Effector memory CD4-positive, alpha-beta T cell (primary cell): Measurements from ENCODE around the gene CPSF7.
A peak's percentile ranks its signal among the peaks of the same experiment; 100 is the strongest.
"Not testable (repeated sequence)": the region's sequence is repeated elsewhere in the genome, so short reads cannot be mapped to it uniquely, and the experiment has no call there.

Source experiments
- DNase-seq, 3 donors: peaks; one replicate each; pipeline ENCODE4 v3.0.0-alpha.2; 2020
- H3K27ac ChIP-seq: 2 replicates; pipeline ENCODE4 v1.7.0; 2013; ENCODE audit warnings: mild to moderate bottlenecking, low read length, moderate library complexity; ENCODE audit not compliant: insufficient read depth, poor library complexity, severe bottlenecking
- H3K27me3 ChIP-seq: replicated peaks from 2 replicates; pipeline ENCODE4 v1.7.0; 2013; ENCODE audit warnings: mild to moderate bottlenecking, low read length; ENCODE audit not compliant: insufficient read depth, control insufficient read depth, poor library complexity, severe bottlenecking
- H3K36me3 ChIP-seq: 2 replicates; pipeline ENCODE4 v1.7.0; 2013; ENCODE audit warnings: mild to moderate bottlenecking, low read length, moderate library complexity; ENCODE audit not compliant: control insufficient read depth, insufficient read depth
- H3K4me1 ChIP-seq: 2 replicates; pipeline ENCODE4 v1.7.0; 2013; ENCODE audit warnings: low read length, mild to moderate bottlenecking; ENCODE audit not compliant: control insufficient read depth, insufficient read depth, poor library complexity, severe bottlenecking
- H3K4me3 ChIP-seq: 2 replicates; pipeline ENCODE4 v1.7.0; 2013; ENCODE audit warnings: low read length, low read depth, mild to moderate bottlenecking; ENCODE audit not compliant: insufficient read depth, poor library complexity, severe bottlenecking
- H3K9me3 ChIP-seq: 2 replicates; pipeline ENCODE4 v1.7.0; 2013; ENCODE audit warnings: mild to moderate bottlenecking, low read length, moderate library complexity; ENCODE audit not compliant: control insufficient read depth

CPSF7 gene

DNA sequence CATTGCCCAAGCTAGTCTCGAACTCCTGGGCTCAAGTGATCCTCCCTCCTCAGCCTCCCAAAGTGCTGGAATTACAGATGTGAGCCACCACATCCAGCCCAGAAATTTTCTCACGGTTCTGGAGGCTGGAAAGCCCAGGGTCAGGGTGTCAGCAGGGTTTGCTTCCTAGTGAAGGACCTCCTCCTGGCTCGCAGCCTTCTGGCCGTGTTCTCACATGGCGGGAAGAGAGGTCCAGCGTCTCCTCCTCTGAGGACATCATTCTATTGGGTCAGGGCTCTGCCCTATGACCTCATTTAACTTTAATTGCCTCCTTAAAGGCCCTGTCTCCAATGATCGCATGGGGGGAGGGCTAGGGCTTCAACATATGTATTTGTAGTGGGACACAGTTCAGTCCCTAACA lies 38.2 kb upstream of the CPSF7 start:
- H3K36me3 ChIP-seq = peaks cover 8% of the 10 kb centered on the region
- H3K27me3 ChIP-seq = no peaks in the 10 kb centered on the region
- no peaks in the 10 kb centered on the region for H3K9me3 ChIP-seq
- no peak overlapping the region for H3K27ac ChIP-seq
- no peaks in the 10 kb centered on the region for H3K4me1 ChIP-seq
- no peak for DNase-seq
- H3K4me3 ChIP-seq = no peak overlapping the region

DNA sequence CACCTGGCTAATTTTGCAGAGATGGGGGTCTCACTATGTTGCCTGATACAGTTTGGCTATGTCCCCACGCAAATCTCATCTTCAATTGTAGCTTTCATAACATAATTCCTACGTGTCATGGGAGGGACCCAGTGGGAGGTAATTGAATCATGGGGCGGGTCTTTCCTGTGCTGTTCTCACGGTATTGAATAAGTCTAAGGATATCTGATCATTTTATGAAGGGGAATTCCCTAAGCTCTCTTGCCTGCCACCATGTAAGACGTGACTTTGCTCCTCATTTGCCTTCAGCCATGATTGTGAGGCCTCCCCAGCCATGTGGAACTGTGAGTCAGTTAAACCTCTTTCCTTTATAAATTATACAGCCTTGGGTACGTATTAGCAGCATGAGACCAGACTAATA lies 37.8 kb upstream of the CPSF7 start:
- DNase-seq, H3K4me1 ChIP-seq, H3K4me3 ChIP-seq, H3K27ac ChIP-seq, H3K36me3 ChIP-seq, H3K9me3 ChIP-seq, H3K27me3 ChIP-seq: not testable (repeated sequence)

DNA sequence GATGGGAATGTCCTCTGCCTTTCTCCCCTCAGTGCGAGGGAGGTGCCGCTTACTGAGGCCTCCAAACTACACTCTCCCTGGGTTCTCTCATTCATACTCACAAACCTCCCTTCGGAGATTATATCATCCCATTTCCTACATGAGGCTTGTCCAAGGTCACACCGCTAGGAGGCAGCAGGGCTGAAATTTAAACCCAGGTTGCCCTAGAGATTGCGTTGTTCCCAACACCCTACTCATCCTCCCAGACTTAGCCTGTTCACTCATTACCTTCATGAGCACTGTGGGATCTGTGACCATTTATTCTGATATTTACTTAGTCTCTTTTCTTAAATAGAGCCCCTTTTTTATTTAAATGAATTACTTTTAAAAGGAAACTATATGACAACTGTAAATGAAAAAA lies 31.2 kb upstream of the CPSF7 start:
- DNase-seq = no peak
- H3K4me1 ChIP-seq = no peaks in the 10 kb centered on the region
- H3K4me3 ChIP-seq = no peak overlapping the region
- H3K9me3 ChIP-seq = no peaks in the 10 kb centered on the region
- no peaks in the 10 kb centered on the region for H3K27me3 ChIP-seq
- H3K27ac ChIP-seq = no peak overlapping the region
- H3K36me3 ChIP-seq = no peaks in the 10 kb centered on the region

DNA sequence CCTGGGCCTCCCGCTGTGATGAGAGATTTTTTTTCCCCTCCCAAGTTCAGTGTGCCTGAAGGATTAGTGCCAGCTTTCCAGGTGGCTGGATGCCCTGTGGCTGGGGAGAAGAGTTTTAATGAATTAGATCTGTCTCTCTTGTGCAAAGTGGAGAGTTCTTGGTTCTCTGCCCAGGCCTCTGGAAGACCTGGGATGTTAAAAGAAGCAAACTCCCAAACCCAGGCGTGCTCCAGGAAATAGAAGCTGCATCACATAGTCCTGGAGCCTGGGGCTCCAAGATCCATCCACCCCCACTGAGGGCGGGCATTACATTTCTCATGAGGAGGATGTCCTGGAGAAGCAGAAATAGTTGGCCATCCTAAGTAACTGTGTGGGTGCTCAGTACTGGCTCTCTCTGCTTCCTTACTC lies 30.7 kb upstream of the CPSF7 start:
- no peak overlapping the region for H3K4me3 ChIP-seq
- no peaks in the 10 kb centered on the region for H3K27me3 ChIP-seq
- no peaks in the 10 kb centered on the region for H3K36me3 ChIP-seq
- no peaks in the 10 kb centered on the region for H3K9me3 ChIP-seq
- H3K4me1 ChIP-seq = no peaks in the 10 kb centered on the region
- no peak overlapping the region for H3K27ac ChIP-seq
- no peak for DNase-seq

DNA sequence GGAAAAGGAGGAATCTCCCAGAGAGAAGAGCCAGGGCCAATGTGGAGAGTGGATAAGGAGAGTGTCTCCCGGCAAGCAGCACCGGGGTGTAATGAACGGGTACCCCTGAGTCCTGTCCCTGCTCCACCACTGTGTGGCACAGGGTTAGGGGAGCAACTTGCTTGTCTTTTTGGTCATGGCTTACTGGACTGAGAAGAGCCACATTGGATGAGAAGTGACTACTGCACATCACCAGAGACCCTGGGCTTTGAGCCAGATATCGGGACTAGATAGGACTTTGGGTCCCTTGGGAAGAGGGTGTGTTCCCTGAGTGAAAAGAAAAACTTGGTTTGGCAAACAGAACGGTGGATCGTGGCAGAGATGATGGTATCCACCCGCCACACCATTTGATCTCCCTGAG lies 24.7 kb upstream of the CPSF7 start:
- Histone ChIP-seq H3K27ac (no peak overlapping the region), H3K4me1 (no peaks in the 10 kb centered on the region), H3K4me3 (no peak overlapping the region), H3K9me3 (no peaks in the 10 kb centered on the region), H3K36me3 (peaks cover 13% of the 10 kb centered on the region), H3K27me3 (no peaks in the 10 kb centered on the region)
- no peak for DNase-seq

DNA sequence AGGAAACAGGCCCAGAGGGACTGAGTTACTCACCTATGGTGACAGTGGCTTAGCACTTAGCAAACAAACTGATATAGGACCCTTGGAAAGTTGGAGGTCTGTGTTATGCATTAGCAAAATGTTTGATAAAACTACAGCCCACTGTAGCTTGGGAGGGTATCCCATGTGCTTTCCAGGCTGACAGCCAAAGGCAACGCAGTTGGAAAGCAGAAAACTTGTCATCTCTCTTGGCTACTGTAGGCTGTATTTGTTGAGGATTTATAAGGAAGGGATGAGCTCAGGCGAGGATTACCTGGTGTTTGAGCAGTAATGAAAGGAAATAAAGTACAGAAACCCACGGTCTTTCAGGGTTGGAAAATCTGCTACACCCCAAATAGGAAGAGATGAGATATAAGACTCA lies 23.9 kb upstream of the CPSF7 start:
- Histone ChIP-seq H3K27me3 (no peaks in the 10 kb centered on the region), H3K9me3 (no peaks in the 10 kb centered on the region), H3K36me3 (peaks cover 18% of the 10 kb centered on the region), H3K4me3 (no peak overlapping the region), H3K27ac (no peak overlapping the region), H3K4me1 (no peaks in the 10 kb centered on the region)
- DNase-seq = no peak

DNA sequence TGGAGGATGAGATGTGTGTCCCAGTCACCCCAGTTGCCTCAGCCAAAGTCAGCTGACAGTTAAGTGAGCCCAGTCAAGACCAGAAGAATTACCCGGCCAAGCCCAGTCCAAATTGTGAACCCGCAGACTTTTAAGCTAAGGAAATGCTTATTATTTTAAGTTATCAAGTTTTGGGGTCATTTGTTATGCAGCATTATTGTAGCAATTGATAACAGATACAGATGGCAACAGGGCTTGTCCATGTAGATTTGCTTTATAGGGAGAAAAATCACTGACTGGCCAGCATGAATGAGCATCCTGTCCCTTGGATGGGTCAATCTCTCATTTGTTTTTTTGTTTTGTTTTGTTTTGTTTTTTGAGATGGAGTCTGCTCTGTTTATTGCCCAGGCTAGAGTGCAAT lies 23.1 kb upstream of the CPSF7 start:
- H3K27ac ChIP-seq = no peak overlapping the region
- no peaks in the 10 kb centered on the region for H3K9me3 ChIP-seq
- peaks cover 27% of the 10 kb centered on the region for H3K36me3 ChIP-seq
- no peaks in the 10 kb centered on the region for H3K27me3 ChIP-seq
- no peaks in the 10 kb centered on the region for H3K4me1 ChIP-seq
- no peak overlapping the region for H3K4me3 ChIP-seq
- DNase-seq = no peak

DNA sequence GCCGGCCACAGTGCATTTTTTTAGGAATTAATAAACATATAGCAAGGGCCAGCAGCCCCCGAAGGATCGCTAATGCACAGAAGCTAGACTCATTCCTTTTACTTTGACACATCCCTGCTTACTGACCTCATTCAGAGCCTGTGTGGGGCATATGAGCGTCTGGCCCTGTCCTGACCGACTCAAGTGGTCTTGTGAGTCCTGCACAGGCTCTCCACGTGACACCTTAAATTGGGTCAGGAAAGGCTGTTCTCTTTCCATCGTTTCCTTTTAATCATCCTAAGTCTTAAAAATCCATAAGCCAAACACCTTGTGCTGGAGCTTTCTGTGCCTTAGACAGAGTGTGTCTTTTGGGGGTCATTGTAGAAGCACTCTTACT lies 18.8 kb upstream of the CPSF7 start:
- no peak overlapping the region for H3K4me3 ChIP-seq
- no peak for DNase-seq
- H3K36me3 ChIP-seq = peaks cover 44% of the 10 kb centered on the region
- H3K9me3 ChIP-seq = no peaks in the 10 kb centered on the region
- H3K27ac ChIP-seq = no peak overlapping the region
- H3K27me3 ChIP-seq = no peaks in the 10 kb centered on the region
- H3K4me1 ChIP-seq = peaks cover 2% of the 10 kb centered on the region

DNA sequence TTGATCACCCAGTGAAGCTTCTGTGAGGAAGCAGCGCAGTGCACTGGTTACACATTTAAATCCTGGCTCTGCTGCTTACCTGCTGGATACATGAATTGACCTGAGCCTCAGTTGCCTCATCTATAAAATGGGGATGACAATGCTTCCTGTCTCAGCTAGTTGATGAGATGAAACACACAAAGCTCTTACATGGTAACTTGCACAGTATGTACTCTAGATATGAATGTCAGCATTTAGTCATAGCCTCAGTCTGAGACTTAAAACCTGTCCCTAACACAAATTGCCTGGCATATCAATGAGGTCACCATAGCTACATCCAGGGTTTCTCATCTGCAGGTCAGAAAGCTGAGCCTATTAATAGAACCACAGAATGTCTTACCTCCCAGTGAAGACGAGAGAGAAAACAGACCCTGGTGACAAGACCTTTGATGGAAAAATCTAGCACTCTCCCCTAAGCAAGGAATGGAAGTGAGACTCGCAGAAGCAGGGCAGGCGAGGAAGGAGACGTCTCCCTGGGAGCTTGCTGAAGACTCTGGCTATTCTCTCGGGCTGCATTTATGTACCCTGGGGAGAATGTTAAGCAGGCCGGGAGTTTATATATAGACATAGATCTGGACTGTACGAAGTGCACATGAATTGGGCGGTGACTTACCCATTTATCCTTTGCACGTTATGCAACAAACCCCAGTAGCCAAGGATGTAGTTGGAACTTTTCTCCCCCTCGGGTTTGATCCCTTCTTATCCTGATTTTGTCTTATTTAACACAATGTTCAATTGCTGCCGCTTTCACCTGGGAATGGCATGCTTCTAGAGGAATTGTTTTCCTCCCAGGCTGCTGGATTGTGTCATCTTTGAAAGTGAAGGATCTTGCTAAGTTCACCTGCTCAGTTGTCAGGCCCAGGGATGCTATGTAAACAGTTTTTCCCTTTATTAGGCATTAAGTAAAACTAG lies 18.1 kb upstream of the CPSF7 start:
- no peaks in the 10 kb centered on the region for H3K27me3 ChIP-seq
- H3K9me3 ChIP-seq = no peaks in the 10 kb centered on the region
- H3K36me3 ChIP-seq = peaks cover 42% of the 10 kb centered on the region
- peaks cover 2% of the 10 kb centered on the region for H3K4me1 ChIP-seq
- no peak for DNase-seq
- no peak overlapping the region for H3K4me3 ChIP-seq
- no peak overlapping the region for H3K27ac ChIP-seq

DNA sequence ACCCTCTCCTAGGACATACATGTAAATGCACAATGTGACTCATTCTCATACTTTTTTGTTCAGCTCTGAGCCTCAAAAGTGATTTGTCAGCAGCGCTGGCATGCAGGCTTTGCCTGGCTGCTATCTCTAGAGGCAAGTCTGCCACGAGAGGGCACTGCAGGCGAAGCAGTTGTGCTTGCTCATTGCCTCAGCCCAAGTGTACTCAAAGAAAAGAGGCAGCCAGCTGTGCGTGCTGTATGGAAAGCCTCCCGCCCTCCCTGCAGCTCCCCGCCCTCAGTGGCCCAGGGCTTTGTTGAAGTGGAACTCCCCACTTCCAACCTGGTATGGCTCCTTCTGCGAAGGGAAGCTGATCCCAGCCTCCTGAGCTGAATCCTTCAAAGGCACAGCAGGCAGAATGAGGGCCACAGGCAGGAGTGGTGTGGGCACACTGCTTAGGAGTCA lies 16.5 kb upstream of the CPSF7 start:
- Histone ChIP-seq H3K27me3 (no peaks in the 10 kb centered on the region), H3K36me3 (peaks cover 46% of the 10 kb centered on the region), H3K27ac (no peak overlapping the region), H3K4me1 (peaks cover 2% of the 10 kb centered on the region), H3K4me3 (no peak overlapping the region), H3K9me3 (no peaks in the 10 kb centered on the region)
- peak in 2 of 3 donors; percentile 23 to 46 for DNase-seq
